ENCODE results near the gene OLFML2B.

Gene OLFML2B

GRCh38 chr1:161982917-161983316, 40.8 kb downstream of the OLFML2B start:
- in situ Hi-C loops (cut with MboI; ENCODE audit: low pct_unique_long_range_greater_than_20kb, low sequenced_read_pairs, unreplicated experiment) = no loop called here
- TF ChIP-seq, protein P1, sequence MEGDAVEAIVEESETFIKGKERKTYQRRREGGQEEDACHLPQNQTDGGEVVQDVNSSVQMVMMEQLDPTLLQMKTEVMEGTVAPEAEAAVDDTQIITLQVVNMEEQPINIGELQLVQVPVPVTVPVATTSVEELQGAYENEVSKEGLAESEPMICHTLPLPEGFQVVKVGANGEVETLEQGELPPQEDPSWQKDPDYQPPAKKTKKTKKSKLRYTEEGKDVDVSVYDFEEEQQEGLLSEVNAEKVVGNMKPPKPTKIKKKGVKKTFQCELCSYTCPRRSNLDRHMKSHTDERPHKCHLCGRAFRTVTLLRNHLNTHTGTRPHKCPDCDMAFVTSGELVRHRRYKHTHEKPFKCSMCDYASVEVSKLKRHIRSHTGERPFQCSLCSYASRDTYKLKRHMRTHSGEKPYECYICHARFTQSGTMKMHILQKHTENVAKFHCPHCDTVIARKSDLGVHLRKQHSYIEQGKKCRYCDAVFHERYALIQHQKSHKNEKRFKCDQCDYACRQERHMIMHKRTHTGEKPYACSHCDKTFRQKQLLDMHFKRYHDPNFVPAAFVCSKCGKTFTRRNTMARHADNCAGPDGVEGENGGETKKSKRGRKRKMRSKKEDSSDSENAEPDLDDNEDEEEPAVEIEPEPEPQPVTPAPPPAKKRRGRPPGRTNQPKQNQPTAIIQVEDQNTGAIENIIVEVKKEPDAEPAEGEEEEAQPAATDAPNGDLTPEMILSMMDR (IDR thresholded peaks at IDR 0.05; ENCODE audit: extremely low read depth, insufficient read depth, missing control alignments) = no peak
- no peak for DNase-seq (ENCODE audit: low spot score)

GRCh38 chr1:161982507-161982895, 41.2 kb downstream of the OLFML2B start:
- TF ChIP-seq, protein P1 (IDR thresholded peaks at IDR 0.05; ENCODE audit: extremely low read depth, insufficient read depth, missing control alignments) = no peak
- in situ Hi-C loops (cut with MboI; ENCODE audit: low pct_unique_long_range_greater_than_20kb, low sequenced_read_pairs, unreplicated experiment) = no loop called here
- no peak for DNase-seq (ENCODE audit: low spot score)

DNA sequence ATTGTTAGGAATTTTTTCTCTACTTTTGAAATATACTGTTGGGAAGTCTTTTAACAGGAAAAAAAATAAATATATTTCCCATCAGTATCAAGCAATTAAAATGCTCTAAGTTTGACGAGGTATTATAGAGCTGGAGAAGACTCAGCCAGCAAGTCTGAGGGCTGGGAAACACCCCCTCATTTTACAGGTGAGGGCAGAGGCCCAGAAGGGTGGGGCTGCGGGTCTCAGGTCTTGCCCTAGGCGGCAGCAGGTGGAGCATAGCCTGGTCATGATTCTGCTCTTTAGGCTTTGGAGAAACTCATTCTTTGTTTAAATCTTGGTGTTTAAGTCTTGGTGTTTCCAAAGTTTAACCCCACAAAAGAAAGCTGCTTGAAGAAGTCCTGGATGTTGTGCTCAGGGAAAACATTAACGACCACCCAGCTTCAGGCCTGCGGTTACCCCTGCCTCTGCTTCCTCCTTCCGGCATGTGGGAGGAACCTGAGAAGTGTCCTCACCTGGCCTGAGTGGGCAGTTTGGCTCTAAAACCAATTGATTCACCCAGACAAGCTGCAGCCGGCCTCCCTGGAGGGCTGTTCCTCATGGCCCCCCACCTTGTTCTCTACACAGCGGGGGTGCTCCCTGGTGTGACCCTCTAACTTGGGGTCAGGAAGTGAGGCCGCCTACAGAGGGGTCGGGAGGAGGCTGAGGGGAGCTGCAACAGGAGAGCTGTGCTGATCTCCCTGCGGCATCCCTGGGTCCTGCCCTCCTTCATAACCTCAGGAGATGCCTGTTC, 41.7 kb downstream of the OLFML2B start:
- in situ Hi-C loops (cut with MboI; ENCODE audit: low pct_unique_long_range_greater_than_20kb, low sequenced_read_pairs, unreplicated experiment) = no loop called here
- DNase-seq (ENCODE audit: low spot score) = no peak
- TF ChIP-seq, protein P1 (IDR thresholded peaks at IDR 0.05; ENCODE audit: extremely low read depth, insufficient read depth, missing control alignments) = no peak

DNA sequence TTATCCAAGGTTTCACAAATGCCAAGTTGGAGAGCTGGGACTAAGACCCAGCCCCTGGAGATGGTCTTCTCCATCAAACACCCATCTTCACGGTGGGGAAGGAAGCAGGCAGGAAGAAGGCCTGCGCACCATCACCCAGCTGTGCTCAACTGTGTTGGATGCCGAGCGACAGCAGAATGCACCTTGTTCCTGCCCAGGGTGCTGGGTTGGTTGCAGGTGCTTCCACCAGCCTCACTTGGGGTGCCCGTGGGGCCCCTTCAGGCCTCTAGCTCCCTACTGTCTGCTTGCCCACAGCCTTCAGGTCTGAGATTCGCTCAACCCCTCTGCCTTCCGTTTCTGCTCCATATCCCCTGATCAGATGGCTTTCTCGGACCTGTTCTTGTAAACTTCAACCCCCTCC, 42.5 kb downstream of the OLFML2B start:
- in situ Hi-C loops (cut with MboI; ENCODE audit: low pct_unique_long_range_greater_than_20kb, low sequenced_read_pairs, unreplicated experiment) = no loop called here
- TF ChIP-seq, protein P1 (IDR thresholded peaks at IDR 0.05; ENCODE audit: extremely low read depth, insufficient read depth, missing control alignments) = no peak

DNA sequence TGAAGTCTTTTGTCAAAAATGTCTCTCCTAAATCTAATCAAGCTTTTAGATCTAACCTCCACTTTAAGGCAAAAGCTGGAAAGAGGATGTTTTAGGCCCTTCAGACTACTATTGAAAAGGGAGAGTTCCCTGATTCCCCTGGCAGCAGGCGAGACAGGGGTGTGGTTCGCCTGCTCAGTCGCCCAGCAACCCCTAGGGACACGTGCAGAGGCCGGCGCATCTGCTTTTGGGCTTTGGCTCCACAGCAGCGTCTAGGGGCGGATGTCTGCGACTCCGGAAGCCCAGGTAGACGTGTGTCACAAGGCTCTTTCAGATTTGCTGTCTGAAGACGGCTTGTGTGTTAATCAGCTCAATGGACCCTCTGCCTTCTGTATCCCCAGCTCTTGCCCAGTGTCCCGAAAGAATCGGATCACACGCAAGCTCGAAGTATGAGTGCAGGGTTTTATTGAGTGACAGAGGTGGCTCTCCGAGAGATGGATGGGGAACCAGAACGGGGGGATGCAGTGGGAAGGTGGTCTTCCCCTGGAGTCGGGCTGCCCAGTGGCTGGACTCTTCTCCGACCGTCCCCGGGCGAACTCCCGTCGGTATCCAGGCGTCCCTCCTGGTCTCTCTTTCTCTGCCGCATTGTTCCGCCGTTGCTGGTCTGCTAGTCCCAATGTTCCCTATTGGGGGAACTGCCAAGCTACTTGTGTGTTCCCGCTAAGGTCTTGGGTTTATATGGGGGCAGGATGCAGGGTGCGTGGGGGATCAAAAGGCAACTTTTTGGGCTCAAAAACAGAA, 45.5 kb downstream of the OLFML2B start:
- TF ChIP-seq, protein P1 (IDR thresholded peaks at IDR 0.05; ENCODE audit: extremely low read depth, insufficient read depth, missing control alignments) = no peak
- no peak for DNase-seq (ENCODE audit: low spot score)
- in situ Hi-C loops (cut with MboI; ENCODE audit: low pct_unique_long_range_greater_than_20kb, low sequenced_read_pairs, unreplicated experiment) = no loop called here

More for the DNA sequence above, 42.5 kb downstream of the OLFML2B start:
- DNase-seq (ENCODE audit: low spot score) = no peak

DNA sequence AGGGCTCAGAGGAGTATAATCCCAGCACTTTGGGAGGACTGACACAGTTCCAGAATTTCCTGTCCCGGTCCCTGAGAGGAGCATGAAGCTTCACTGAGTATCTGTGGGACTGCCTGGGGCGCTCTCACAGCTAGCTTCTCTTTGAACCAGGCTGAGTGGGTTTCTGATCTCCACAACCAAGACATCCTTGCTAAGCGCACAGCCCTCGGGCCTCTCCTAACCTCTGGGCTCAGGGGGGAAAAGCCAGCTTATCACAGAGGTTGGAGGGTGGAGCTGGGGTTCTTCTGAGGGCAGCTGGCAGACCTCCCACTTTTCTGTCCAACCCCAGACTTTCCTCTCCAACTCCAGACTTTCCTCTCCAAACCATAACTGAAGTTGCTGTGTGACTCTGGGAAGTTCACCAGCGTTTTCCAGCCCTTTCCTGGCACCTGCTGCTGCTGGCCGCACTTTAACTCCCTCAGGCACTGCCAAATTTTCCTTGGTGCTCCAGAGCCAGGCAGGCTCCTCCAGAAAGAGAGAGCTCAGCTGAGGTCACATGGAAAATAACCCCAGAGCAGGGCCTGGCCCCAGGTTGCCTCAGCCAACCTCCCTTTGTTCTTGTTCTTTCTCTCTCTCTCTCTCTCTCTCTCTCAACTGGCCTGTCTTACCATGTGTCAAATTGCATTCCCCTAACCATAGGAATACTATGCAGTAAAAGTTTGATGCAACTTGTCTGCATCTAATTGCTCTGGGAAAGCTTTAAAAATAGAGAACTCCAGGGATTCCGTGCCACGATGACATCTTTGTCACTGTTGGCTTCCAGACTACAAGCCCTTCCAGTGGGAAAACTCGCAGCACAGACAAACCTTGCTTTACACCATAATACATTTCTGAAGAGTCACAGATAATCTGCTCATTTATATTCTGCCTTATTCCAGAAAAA, 49.5 kb downstream of the OLFML2B start:
- DNase-seq (ENCODE audit: low spot score) = no peak
- in situ Hi-C loops (cut with MboI; ENCODE audit: low pct_unique_long_range_greater_than_20kb, low sequenced_read_pairs, unreplicated experiment) = no loop called here
- TF ChIP-seq, protein P1 (IDR thresholded peaks at IDR 0.05; ENCODE audit: extremely low read depth, insufficient read depth, missing control alignments) = no peak

All from GM13977 (cell line).